ENCODE measurements around the gene CWF19L1. TPM values are rescaled to one million over a fixed set of nuclear protein-coding genes. Genes with fewer than 3 reads are reported as not detected.

CWF19L1 gene
- total and polyA plus RNA-seq, 8 donors, result 1.2 to 39.7 (median 12.9) TPM

DNA sequence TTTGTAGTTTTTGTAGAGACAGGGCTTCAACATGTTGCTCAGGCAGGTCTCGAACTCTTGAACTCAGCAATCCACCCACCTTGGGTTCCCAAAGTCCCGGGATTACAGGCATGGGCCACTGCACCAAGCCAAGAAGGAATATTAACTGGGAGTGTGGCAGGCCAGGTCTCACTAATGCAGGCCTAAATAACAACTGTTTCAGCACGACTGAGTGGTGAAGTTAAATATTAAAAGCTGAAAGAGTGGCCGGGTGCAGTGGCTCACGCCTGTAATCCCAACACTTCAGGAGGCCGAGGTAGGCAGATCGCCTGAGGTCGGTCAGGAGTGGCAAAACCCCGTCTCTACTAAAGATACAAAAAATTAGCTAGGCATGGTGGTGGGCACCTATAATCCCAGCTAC, 59.2 kb downstream of the CWF19L1 start:
- 89 to 94% (median 92%) methylated on average over 9 of the region's 9 CpGs for WGBS, 5 donors
- TF ChIP-seq POLR2A (IDR thresholded peaks at IDR 0.05) (no peak), EP300 (IDR thresholded peaks at IDR 0.05) (no peak), POLR2AphosphoS5 (IDR thresholded peaks at IDR 0.05) (no peak)
- TF ChIP-seq, protein P1, sequence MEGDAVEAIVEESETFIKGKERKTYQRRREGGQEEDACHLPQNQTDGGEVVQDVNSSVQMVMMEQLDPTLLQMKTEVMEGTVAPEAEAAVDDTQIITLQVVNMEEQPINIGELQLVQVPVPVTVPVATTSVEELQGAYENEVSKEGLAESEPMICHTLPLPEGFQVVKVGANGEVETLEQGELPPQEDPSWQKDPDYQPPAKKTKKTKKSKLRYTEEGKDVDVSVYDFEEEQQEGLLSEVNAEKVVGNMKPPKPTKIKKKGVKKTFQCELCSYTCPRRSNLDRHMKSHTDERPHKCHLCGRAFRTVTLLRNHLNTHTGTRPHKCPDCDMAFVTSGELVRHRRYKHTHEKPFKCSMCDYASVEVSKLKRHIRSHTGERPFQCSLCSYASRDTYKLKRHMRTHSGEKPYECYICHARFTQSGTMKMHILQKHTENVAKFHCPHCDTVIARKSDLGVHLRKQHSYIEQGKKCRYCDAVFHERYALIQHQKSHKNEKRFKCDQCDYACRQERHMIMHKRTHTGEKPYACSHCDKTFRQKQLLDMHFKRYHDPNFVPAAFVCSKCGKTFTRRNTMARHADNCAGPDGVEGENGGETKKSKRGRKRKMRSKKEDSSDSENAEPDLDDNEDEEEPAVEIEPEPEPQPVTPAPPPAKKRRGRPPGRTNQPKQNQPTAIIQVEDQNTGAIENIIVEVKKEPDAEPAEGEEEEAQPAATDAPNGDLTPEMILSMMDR (IDR thresholded peaks at IDR 0.05), result no peak
- Histone ChIP-seq H3K4me3 (no peak overlapping the region), H3K9me3 (no peaks in the 10 kb centered on the region), H3K4me1 (no peaks in the 10 kb centered on the region), H3K27me3 (no peaks in the 10 kb centered on the region), H3K36me3 (peaks cover 30 to 93% (median 93%) of the 10 kb centered on the region in 4 donors), H3K27ac (no peak overlapping the region)
- intact Hi-C loops (cut with DNase I; ENCODE audit: low total_unique reads), result no loop called here
- no peak for DNase-seq

DNA sequence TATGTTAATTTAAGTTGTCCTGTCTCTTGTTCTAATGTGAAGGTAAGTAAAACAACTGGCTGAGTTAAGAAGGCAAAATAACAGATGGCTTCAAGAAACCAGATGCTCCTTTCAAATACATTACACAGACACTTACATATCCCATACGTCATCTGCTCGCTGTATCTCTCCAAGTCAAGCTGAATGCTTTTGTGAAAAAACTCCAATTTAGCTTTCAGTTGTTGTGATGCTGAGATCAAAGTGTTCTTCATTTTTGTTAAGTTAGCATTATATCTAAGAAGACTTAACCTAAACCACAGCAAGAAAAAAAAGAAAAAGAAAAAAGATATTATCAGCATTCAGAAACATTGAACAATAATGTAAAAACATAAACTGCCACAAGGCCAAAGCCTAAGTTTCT, 63.1 kb downstream of the CWF19L1 start:
- Histone ChIP-seq H3K27me3 (no peaks in the 10 kb centered on the region), H3K4me1 (no peaks in the 10 kb centered on the region), H3K36me3 (peaks cover 45 to 97% (median 96%) of the 10 kb centered on the region in 4 donors), H3K4me3 (no peak overlapping the region), H3K9me3 (no peaks in the 10 kb centered on the region), H3K27ac (no peak overlapping the region)
- no peak for DNase-seq
- WGBS, 5 donors, result 94 to 97% (median 96%) methylated on average over 2 of the region's 2 CpGs
- intact Hi-C loops (cut with DNase I; ENCODE audit: low total_unique reads), result no loop called here
- TF ChIP-seq, protein P1 (IDR thresholded peaks at IDR 0.05), result no peak
- no peak for TF ChIP-seq POLR2A (IDR thresholded peaks at IDR 0.05)
- no peak for TF ChIP-seq POLR2AphosphoS5 (IDR thresholded peaks at IDR 0.05)
- TF ChIP-seq EP300 (IDR thresholded peaks at IDR 0.05), result no peak

DNA sequence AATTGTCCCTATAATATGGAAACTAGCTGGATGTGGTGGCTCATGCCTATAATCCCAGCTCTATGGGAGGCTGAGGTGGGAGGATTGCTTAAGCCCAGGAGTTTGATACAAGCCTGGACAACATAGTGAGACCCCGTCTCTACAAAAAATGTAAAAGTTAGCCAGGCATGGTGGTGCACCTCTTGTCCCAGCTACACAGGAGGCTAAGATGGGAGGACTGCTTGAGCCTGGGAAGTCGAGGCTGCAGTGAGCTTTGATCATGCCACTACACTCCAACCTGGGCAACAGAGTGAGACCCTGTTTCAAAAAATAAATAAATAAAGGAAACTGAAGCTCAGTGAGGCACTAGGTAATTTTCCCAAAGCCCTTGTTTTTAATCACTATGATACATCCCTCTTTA, 65.9 kb downstream of the CWF19L1 start:
- Histone ChIP-seq H3K4me3 (no peak overlapping the region), H3K36me3 (peaks cover 42 to 99% (median 97%) of the 10 kb centered on the region in 4 donors), H3K27me3 (no peaks in the 10 kb centered on the region), H3K4me1 (no peaks in the 10 kb centered on the region), H3K27ac (no peak overlapping the region), H3K9me3 (no peaks in the 10 kb centered on the region)
- WGBS, 5 donors, result 95 to 99% (median 98%) methylated on average over 2 of the region's 2 CpGs
- TF ChIP-seq POLR2A (IDR thresholded peaks at IDR 0.05) (no peak), EP300 (IDR thresholded peaks at IDR 0.05) (no peak), POLR2AphosphoS5 (IDR thresholded peaks at IDR 0.05) (no peak)
- TF ChIP-seq, protein P1 (IDR thresholded peaks at IDR 0.05), result no peak
- intact Hi-C loops (cut with DNase I; ENCODE audit: low total_unique reads), result no loop called here
- DNase-seq, result no peak

DNA sequence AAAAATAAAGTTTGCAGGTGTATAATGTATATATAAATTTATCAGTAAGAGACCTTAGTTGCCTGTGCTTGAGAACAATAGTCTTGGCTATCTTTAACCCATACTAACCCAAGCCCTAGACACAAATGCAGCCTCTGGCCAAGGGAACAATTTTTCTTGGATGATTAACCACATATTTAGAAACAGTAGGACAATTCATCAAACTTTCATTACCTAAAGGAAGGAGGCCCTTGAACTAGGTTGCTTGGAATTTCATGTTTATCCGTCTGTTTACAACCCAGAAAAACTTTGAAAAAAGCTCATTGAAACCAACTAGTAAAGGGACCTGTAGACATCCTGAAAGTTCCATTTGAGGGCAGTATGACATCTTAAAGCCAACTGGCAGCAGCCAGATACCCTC, 72.7 kb downstream of the CWF19L1 start:
- Histone ChIP-seq H3K27ac (no peak overlapping the region), H3K4me1 (no peaks in the 10 kb centered on the region), H3K27me3 (no peaks in the 10 kb centered on the region), H3K9me3 (no peaks in the 10 kb centered on the region), H3K4me3 (no peak overlapping the region), H3K36me3 (peaks cover 40 to 92% (median 90%) of the 10 kb centered on the region in 4 donors)
- intact Hi-C loops (cut with DNase I; ENCODE audit: low total_unique reads), result no loop called here
- TF ChIP-seq EP300 (IDR thresholded peaks at IDR 0.05) (no peak), POLR2A (IDR thresholded peaks at IDR 0.05) (no peak), POLR2AphosphoS5 (IDR thresholded peaks at IDR 0.05) (no peak)
- TF ChIP-seq, protein P1 (IDR thresholded peaks at IDR 0.05), result no peak
- no peak for DNase-seq
- 81 to 93% (median 85%) methylated on average over 1 of the region's 1 CpG for WGBS, 5 donors
